ENCODE data around the gene CREBRF. TPM values are rescaled to one million over a fixed set of nuclear protein-coding genes. Genes with fewer than 3 reads are reported as not detected.

Gene CREBRF
- total and polyA plus RNA-seq, 2 experiments from 2014 or later, result 14.7 to 21.0 TPM

GRCh38 chr5:173078878-173079277, 22.7 kb downstream of the CREBRF start:
- Histone ChIP-seq H3K79me2 (peaks cover 46% of the 10 kb centered on the region), H3K9me2 (replicated peaks; ENCODE audit: insufficient read depth) (no peaks in the 10 kb centered on the region), H3K4me1 (ENCODE audit: insufficient read depth) (no peaks in the 10 kb centered on the region), H2AFZ (no peak overlapping the region), H4K20me1 (ENCODE audit: insufficient read depth, poor library complexity, severe bottlenecking) (peaks cover 13% of the 10 kb centered on the region), H3K27ac (no peak overlapping the region), H3K4me3 (no peak overlapping the region), H3K9me3 (ENCODE audit: low read depth) (no peaks in the 10 kb centered on the region), H3K36me3 (replicated peaks; ENCODE audit: insufficient read depth, low read depth) (no peaks in the 10 kb centered on the region), H3K27me3 (no peaks in the 10 kb centered on the region), H3K4me2 (no peak overlapping the region)
- no peak for TF ChIP-seq EZH2 (IDR thresholded peaks at IDR 0.05; ENCODE audit: borderline replicate concordance)
- no peak for TF ChIP-seq EZH2phosphoT487 (IDR thresholded peaks at IDR 0.05; ENCODE audit: low read depth, severe bottlenecking, unreplicated experiment)
- no peak for TF ChIP-seq CTCF (IDR thresholded peaks at IDR 0.05; ENCODE audit: poor library complexity)
- DNase-seq (ENCODE audit: low spot score), result no peak
- WGBS (ENCODE audit: low lambda C conversion rate, missing lambda C conversion rate), result 92% methylated on average over 3 of the region's 3 CpGs

DNA sequence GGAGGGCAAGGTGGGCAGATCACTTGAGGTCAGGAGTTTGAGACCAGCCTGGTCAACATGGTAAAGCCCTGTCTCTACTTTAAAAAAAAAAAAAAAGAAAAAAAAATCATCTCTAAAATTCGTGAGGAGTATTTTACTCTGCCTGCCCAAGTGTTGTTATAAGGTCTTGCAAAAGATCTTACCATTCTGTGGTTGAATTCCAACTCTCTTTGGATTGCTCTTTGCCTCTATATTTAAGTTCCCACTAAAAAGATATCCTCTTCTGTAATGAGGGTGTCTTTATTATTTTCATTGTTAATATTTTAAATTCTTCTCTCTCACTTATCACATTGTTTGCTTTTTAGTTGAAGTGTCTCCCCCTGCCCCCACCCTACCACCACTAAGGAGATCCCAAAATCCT, 33.4 kb downstream of the CREBRF start:
- Histone ChIP-seq H2AFZ (no peak overlapping the region), H3K9me3 (ENCODE audit: low read depth) (no peaks in the 10 kb centered on the region), H3K9me2 (replicated peaks; ENCODE audit: insufficient read depth) (no peaks in the 10 kb centered on the region), H4K20me1 (ENCODE audit: insufficient read depth, poor library complexity, severe bottlenecking) (no peaks in the 10 kb centered on the region), H3K36me3 (replicated peaks; ENCODE audit: insufficient read depth, low read depth) (no peaks in the 10 kb centered on the region), H3K27me3 (no peaks in the 10 kb centered on the region), H3K4me2 (no peak overlapping the region), H3K4me3 (no peak overlapping the region), H3K4me1 (ENCODE audit: insufficient read depth) (peaks cover 2% of the 10 kb centered on the region), H3K27ac (no peak overlapping the region), H3K79me2 (no peaks in the 10 kb centered on the region)
- DNase-seq (ENCODE audit: low spot score), result no peak
- 75% methylated on average over 1 of the region's 1 CpG for WGBS (ENCODE audit: low lambda C conversion rate, missing lambda C conversion rate)
- TF ChIP-seq EZH2 (IDR thresholded peaks at IDR 0.05; ENCODE audit: borderline replicate concordance) (no peak), CTCF (IDR thresholded peaks at IDR 0.05; ENCODE audit: poor library complexity) (no peak), EZH2phosphoT487 (IDR thresholded peaks at IDR 0.05; ENCODE audit: low read depth, severe bottlenecking, unreplicated experiment) (no peak)

DNA sequence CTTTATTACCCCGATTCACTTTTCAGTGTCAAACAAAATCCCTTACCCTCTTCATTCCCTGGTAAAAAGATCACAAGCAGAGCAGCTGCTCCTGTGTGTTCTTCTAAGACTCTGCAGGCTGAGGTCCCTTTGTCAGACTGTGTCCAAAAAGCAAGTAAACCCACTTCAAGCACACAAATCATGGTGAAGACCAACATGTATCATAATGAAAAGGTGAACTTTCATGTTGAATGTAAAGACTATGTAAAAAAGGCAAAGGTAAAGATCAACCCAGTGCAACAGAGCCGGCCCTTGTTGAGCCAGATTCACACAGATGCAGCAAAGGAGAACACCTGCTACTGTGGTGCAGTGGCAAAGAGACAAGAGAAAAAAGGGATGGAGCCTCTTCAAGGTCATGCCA, 34.5 kb downstream of the CREBRF start:
- no peaks in the 10 kb centered on the region for H4K20me1 ChIP-seq (ENCODE audit: insufficient read depth, poor library complexity, severe bottlenecking)
- H3K9me2 ChIP-seq (replicated peaks; ENCODE audit: insufficient read depth), result no peaks in the 10 kb centered on the region
- no peaks in the 10 kb centered on the region for H3K27me3 ChIP-seq
- no peaks in the 10 kb centered on the region for H3K36me3 ChIP-seq (replicated peaks; ENCODE audit: insufficient read depth, low read depth)
- no peaks in the 10 kb centered on the region for H3K9me3 ChIP-seq (ENCODE audit: low read depth)
- H3K4me1 ChIP-seq (ENCODE audit: insufficient read depth), result peaks cover 3% of the 10 kb centered on the region
- WGBS (ENCODE audit: low lambda C conversion rate, missing lambda C conversion rate), result 98% methylated on average over 2 of the region's 2 CpGs
- H3K4me3 ChIP-seq, result no peak overlapping the region
- TF ChIP-seq CTCF (IDR thresholded peaks at IDR 0.05; ENCODE audit: poor library complexity) (no peak), EZH2 (IDR thresholded peaks at IDR 0.05; ENCODE audit: borderline replicate concordance) (no peak), EZH2phosphoT487 (IDR thresholded peaks at IDR 0.05; ENCODE audit: low read depth, severe bottlenecking, unreplicated experiment) (no peak)
- H3K4me2 ChIP-seq, result no peak overlapping the region
- no peak for DNase-seq (ENCODE audit: low spot score)
- H3K79me2 ChIP-seq, result peaks cover 2% of the 10 kb centered on the region
- no peak overlapping the region for H2AFZ ChIP-seq
- no peak overlapping the region for H3K27ac ChIP-seq

- H4K20me1 ChIP-seq (ENCODE audit: insufficient read depth, poor library complexity, severe bottlenecking), result no peaks in the 10 kb centered on the region
- peaks cover 8% of the 10 kb centered on the region for H3K79me2 ChIP-seq
- no peak for DNase-seq (ENCODE audit: low spot score)
- WGBS (ENCODE audit: low lambda C conversion rate, missing lambda C conversion rate), result over 99% methylated on average over 5 of the region's 5 CpGs
- H3K27me3 ChIP-seq, result no peaks in the 10 kb centered on the region
- no peak overlapping the region for H3K4me3 ChIP-seq
- H3K4me2 ChIP-seq, result no peak overlapping the region
- no peaks in the 10 kb centered on the region for H3K36me3 ChIP-seq (replicated peaks; ENCODE audit: insufficient read depth, low read depth)
- H3K4me1 ChIP-seq (ENCODE audit: insufficient read depth), result peaks cover 3% of the 10 kb centered on the region
- H3K27ac ChIP-seq, result no peak overlapping the region
- no peak for TF ChIP-seq EZH2 (IDR thresholded peaks at IDR 0.05; ENCODE audit: borderline replicate concordance)
- no peak for TF ChIP-seq CTCF (IDR thresholded peaks at IDR 0.05; ENCODE audit: poor library complexity)
- TF ChIP-seq EZH2phosphoT487 (IDR thresholded peaks at IDR 0.05; ENCODE audit: low read depth, severe bottlenecking, unreplicated experiment), result no peak
- no peak overlapping the region for H2AFZ ChIP-seq
- H3K9me3 ChIP-seq (ENCODE audit: low read depth), result no peaks in the 10 kb centered on the region
- no peaks in the 10 kb centered on the region for H3K9me2 ChIP-seq (replicated peaks; ENCODE audit: insufficient read depth)
Observed at GRCh38 chr5:173091981-173092380, 35.8 kb downstream of the CREBRF start.
